HEK293 (cell line): ENCODE data around the gene SH3D19.

Experiments used
- CTCF ChIA-PET: fragments of 350-600 bp; formaldehyde crosslinking; extraction: SDS; loops from one replicate; lab custom pipeline; 2021; ENCODE audit warnings: antibody characterized with exemption; lab: Yijun Ruan, JAX
- POLR2A ChIA-PET: fragments of 300-600 bp; formaldehyde crosslinking; extraction: SDS; loops from one replicate; lab custom pipeline; 2020; ENCODE audit warnings: antibody characterized with exemption, inconsistent platforms; lab: Yijun Ruan, JAX
- H3K27ac ChIP-seq: fragments of 200-500 bp; sonication (Bioruptor generic); 2 replicates; pipeline ENCODE4 v1.5.1; 2014; ENCODE audit warnings: low read depth, low read length, control low read depth, inconsistent platforms; ENCODE audit errors: extremely low read depth
- H3K36me3 ChIP-seq, 2 experiments: fragments of 200-500 bp in 1 of 2; sonication (Bioruptor generic) in 1 of 2; 1 replicate in 1 of 2; 2 replicates in 1 of 2; pipeline ENCODE4 v1.5.1; 2014 to 2017; ENCODE audit warnings: inconsistent platforms in 2 of 2, low read length in 2 of 2; ENCODE audit not compliant: control insufficient read depth in 2 of 2, insufficient read depth in 1 of 2
- H3K4me1 ChIP-seq: fragments of 200-500 bp; sonication (Bioruptor generic); 2 replicates; pipeline ENCODE4 v1.5.1; 2014; ENCODE audit warnings: mild to moderate bottlenecking, low read length, inconsistent platforms; ENCODE audit not compliant: control insufficient read depth, insufficient read depth
- H3K4me3 ChIP-seq: 2 replicates; pipeline ENCODE4 v1.5.1; 2011; ENCODE audit warnings: low read depth, mild to moderate bottlenecking, control low read depth, low read length, moderate library complexity
- H3K9me3 ChIP-seq: fragments of 200-500 bp; sonication (Bioruptor generic); 2 replicates; pipeline ENCODE4 v1.5.1; 2014; ENCODE audit warnings: low read depth, low read length, inconsistent platforms; ENCODE audit not compliant: control insufficient read depth, insufficient read depth
- CTCF ChIP-seq: fragments of 450-650 bp; formaldehyde crosslinking; IDR thresholded peaks from 2 replicates; pipeline ENCODE4 v1.5.1; 2016; ENCODE audit warnings: missing biosample characterization, missing genetic modification characterization
- GLIS1 ChIP-seq: fragments of 450-650 bp; formaldehyde crosslinking; IDR thresholded peaks from 2 replicates; pipeline ENCODE4 v1.5.1; 2016; ENCODE audit warnings: missing biosample characterization, missing genetic modification characterization
- PRDM10 ChIP-seq: fragments of 450-650 bp; formaldehyde crosslinking; IDR thresholded peaks from 2 replicates; pipeline ENCODE4 v1.5.1; 2016; ENCODE audit warnings: missing biosample characterization, missing genetic modification characterization
- SCRT2 ChIP-seq: fragments of 450-650 bp; formaldehyde crosslinking; IDR thresholded peaks from 2 replicates; pipeline ENCODE4 v1.5.1; 2016; ENCODE audit warnings: missing biosample characterization, missing genetic modification characterization
- ZBTB26 ChIP-seq: fragments of 450-650 bp; formaldehyde crosslinking; optimal IDR thresholded peaks from 2 replicates; pipeline ENCODE3; 2016; ENCODE audit warnings: missing biosample characterization, mild to moderate bottlenecking, missing genetic modification characterization
- ZNF16 ChIP-seq: fragments of 450-650 bp; formaldehyde crosslinking; IDR thresholded peaks from 2 replicates; pipeline ENCODE4 v1.5.1; 2016; ENCODE audit warnings: low read depth, missing biosample characterization, missing genetic modification characterization
- ZNF302 ChIP-seq: fragments of 450-650 bp; formaldehyde crosslinking; IDR thresholded peaks from 2 replicates; pipeline ENCODE4 v1.5.1; 2016; ENCODE audit warnings: missing biosample characterization, missing genetic modification characterization, low read depth
- ZNF341 ChIP-seq: fragments of 450-650 bp; formaldehyde crosslinking; IDR thresholded peaks from 2 replicates; pipeline ENCODE4; 2016; ENCODE audit warnings: low read depth, missing biosample characterization, missing genetic modification characterization
- ZNF366 ChIP-seq: fragments of 450-650 bp; formaldehyde crosslinking; conservative IDR thresholded peaks from 2 replicates; pipeline ENCODE4 v1.5.1; 2016; ENCODE audit warnings: missing biosample characterization, missing genetic modification characterization
- ZNF449 ChIP-seq: fragments of 450-650 bp; formaldehyde crosslinking; IDR thresholded peaks from 2 replicates; pipeline ENCODE4 v1.5.1; 2017; ENCODE audit warnings: missing biosample characterization, mild to moderate bottlenecking, missing genetic modification characterization, moderate library complexity
- ZNF473 ChIP-seq: fragments of 450-650 bp; formaldehyde crosslinking; IDR thresholded peaks from 2 replicates; pipeline ENCODE4 v1.5.1; 2017; ENCODE audit warnings: missing biosample characterization, missing genetic modification characterization
- ZNF654 ChIP-seq: fragments of 450-650 bp; formaldehyde crosslinking; IDR thresholded peaks from 2 replicates; pipeline ENCODE4 v1.5.1; 2016; ENCODE audit warnings: low read depth, missing biosample characterization, missing genetic modification characterization
- ZNF670 ChIP-seq: fragments of 450-650 bp; formaldehyde crosslinking; IDR thresholded peaks from 2 replicates; pipeline ENCODE4 v1.5.1; 2016; ENCODE audit warnings: missing biosample characterization, missing genetic modification characterization, low read depth
- ZNF677 ChIP-seq: fragments of 450-650 bp; IDR thresholded peaks from 2 replicates; pipeline ENCODE4 v1.5.0; 2018; ENCODE audit warnings: missing biosample characterization, mild to moderate bottlenecking, missing genetic modification characterization, moderate library complexity
- ZNF707 ChIP-seq: fragments of 450-650 bp; formaldehyde crosslinking; IDR thresholded peaks from 2 replicates; pipeline ENCODE4 v1.5.1; 2016; ENCODE audit warnings: missing biosample characterization, missing genetic modification characterization

Gene SH3D19

GRCh38 chr4:151276787-151277562, 48.4 kb downstream of the SH3D19 start, which contains the start of gene PRSS48:
Gene PRSS48, plus strand, starts transcription at chr4:151277161. Its CDS starts 12 bp downstream, at chr4:151277173.
- POLR2A ChIA-PET = no interaction called here
- CTCF ChIA-PET = interaction anchor here (0.6 to 2.0 kb wide), 16 partner anchors 9 to 367 kb away, joined by 3 to 11 read pairs (median 3); no protein-coding TSS in a partner anchor
- H3K9me3 ChIP-seq = no peaks in the 10 kb centered on the region

More at GRCh38 chr4:151276787-151277562, 48.4 kb downstream of the SH3D19 start, which contains the start of gene PRSS48:
- Histone ChIP-seq H3K4me1 (peaks cover 6% of the 10 kb centered on the region; the same call in 1 of the 2 replicates), H3K4me3 (no peak within 1 kb of the TSS), H3K27ac (no peak within 1 kb of the TSS), H3K36me3 (no peaks in the 10 kb centered on the region)
- TF ChIP-seq GLIS1 = no peak
- no peak for TF ChIP-seq ZNF449 (tag by site-specific recombination)
- TF ChIP-seq ZNF677 (tag by site-specific recombination) = no peak
- no peak for TF ChIP-seq ZNF302 (tag by site-specific recombination)
- TF ChIP-seq ZNF707 (tag by site-specific recombination) = no peak
- TF ChIP-seq ZNF366 (tag by site-specific recombination) = no peak
- TF ChIP-seq CTCF (tag by site-specific recombination) = peak; percentile 34; the same call in 1 of the 2 replicates
- no peak for TF ChIP-seq ZNF341
- TF ChIP-seq ZNF473 (tag by site-specific recombination) = no peak
- peak; percentile 62 for TF ChIP-seq ZNF654 (tag by site-specific recombination)
- TF ChIP-seq ZNF670 (tag by site-specific recombination) = no peak
- TF ChIP-seq ZNF16 (tag by site-specific recombination) = no peak
- peak; percentile 25; the same call in 1 of the 2 replicates for TF ChIP-seq PRDM10 (tag by site-specific recombination)
- TF ChIP-seq SCRT2 = no peak
- no peak for TF ChIP-seq ZBTB26 (tag by site-specific recombination)
